Nephron progenitor cell (in vitro differentiated cells): Measurements from ENCODE around the gene NSMCE3.

Experiments used
- DNase-seq: peaks from one replicate; pipeline ENCODE4 v3.0.0; 2021
- H3K27ac Mint-ChIP-seq: 2 replicates; pipeline ENCODE4 v1.8.0; 2021; ENCODE audit warnings: mild to moderate bottlenecking, moderate library complexity, mixed read lengths
- H3K27me3 Mint-ChIP-seq: 2 replicates; pipeline ENCODE4 v1.8.0; 2021; ENCODE audit warnings: mild to moderate bottlenecking, low read depth, mixed read lengths; ENCODE audit not compliant: poor library complexity
- H3K36me3 Mint-ChIP-seq: 2 replicates; pipeline ENCODE4 v1.8.0; 2021; ENCODE audit warnings: low read depth, mixed read lengths
- H3K4me1 Mint-ChIP-seq: 2 replicates; pipeline ENCODE4 v1.8.0; 2021; ENCODE audit warnings: mixed read lengths
- H3K4me3 Mint-ChIP-seq: 2 replicates; pipeline ENCODE4 v1.8.0; 2021; ENCODE audit warnings: mild to moderate bottlenecking, moderate library complexity, mixed read lengths
- H3K9me3 Mint-ChIP-seq: 2 replicates; pipeline ENCODE4 v1.8.0; 2021; ENCODE audit warnings: mild to moderate bottlenecking, moderate library complexity, mixed read lengths
- TF ChIP-seq, protein P1 (sequence below): fragments of 200-600 bp; sonication (generic); IDR thresholded peaks from 2 replicates; pipeline ENCODE4 v1.5.0; 2021; ENCODE audit warnings: antibody characterized with exemption

The NSMCE3 gene

DNA sequence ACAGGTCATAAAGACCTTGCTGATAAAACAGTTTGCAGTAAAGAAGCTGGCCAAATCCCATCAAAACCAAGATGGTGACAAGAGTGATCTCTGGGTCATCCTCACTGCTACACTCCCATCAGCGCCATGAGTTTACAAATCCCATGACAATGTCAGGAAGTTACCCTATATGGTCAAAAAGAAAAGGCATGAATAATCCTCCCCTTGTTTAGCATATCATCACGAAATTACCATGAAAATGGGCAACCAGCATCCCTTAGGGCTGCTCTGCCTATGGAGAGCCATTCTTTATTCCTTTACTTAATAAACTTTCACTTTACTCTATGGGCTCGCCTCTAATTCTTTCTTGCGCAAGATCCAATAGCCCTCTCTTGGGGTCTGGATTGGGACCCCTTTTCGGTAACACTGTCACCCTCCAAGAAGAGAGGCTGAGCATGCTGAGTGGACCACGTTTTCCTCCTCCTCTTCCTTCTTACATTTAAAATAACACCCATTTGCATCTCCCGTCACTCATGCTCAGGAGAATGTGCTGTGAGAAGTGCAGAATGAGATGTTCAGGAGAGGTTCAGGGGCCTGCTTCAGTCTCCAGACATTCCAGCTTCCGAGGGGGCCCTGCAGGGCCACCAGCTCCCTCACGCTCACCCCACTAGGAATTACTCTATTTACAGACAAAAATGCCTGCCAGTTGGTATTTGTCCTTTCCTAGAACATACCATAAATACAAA is 47.3 kb downstream of the NSMCE3 start:
- no peak overlapping the region for H3K27ac Mint-ChIP-seq
- H3K27me3 Mint-ChIP-seq: no peaks in the 10 kb centered on the region

DNA sequence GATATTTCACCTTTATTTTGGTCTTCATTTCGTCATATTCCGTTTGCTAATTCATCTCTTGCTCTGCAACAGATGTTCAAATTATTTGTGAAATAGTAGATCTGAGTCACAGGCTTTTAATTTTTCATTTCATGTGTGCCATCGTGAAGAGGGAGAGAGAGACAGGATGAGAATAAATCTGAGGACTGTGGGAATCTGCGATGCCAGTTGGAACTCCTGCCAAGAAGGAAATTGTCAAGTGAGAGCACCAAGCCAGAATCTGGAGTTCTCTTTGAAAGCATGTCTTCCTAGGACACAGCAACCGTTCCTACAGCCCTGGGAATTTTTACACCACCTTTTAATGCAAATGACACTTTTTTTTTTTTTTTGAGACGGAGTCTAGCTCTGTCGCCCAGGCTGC is 48.8 kb downstream of the NSMCE3 start:
- TF ChIP-seq, protein P1, sequence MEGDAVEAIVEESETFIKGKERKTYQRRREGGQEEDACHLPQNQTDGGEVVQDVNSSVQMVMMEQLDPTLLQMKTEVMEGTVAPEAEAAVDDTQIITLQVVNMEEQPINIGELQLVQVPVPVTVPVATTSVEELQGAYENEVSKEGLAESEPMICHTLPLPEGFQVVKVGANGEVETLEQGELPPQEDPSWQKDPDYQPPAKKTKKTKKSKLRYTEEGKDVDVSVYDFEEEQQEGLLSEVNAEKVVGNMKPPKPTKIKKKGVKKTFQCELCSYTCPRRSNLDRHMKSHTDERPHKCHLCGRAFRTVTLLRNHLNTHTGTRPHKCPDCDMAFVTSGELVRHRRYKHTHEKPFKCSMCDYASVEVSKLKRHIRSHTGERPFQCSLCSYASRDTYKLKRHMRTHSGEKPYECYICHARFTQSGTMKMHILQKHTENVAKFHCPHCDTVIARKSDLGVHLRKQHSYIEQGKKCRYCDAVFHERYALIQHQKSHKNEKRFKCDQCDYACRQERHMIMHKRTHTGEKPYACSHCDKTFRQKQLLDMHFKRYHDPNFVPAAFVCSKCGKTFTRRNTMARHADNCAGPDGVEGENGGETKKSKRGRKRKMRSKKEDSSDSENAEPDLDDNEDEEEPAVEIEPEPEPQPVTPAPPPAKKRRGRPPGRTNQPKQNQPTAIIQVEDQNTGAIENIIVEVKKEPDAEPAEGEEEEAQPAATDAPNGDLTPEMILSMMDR: no peak
- Mint-ChIP-seq H3K27me3 (no peaks in the 10 kb centered on the region), H3K27ac (no peak overlapping the region), H3K4me1 (peaks cover 12% of the 10 kb centered on the region), H3K9me3 (peaks cover 23% of the 10 kb centered on the region), H3K36me3 (no peaks in the 10 kb centered on the region), H3K4me3 (no peak overlapping the region)
- DNase-seq: no peak

More for the DNA sequence above, 47.3 kb downstream of the NSMCE3 start:
- DNase-seq: no peak
- TF ChIP-seq, protein P1: no peak
- H3K36me3 Mint-ChIP-seq: no peaks in the 10 kb centered on the region
- peaks cover 24% of the 10 kb centered on the region for H3K4me1 Mint-ChIP-seq
- no peak overlapping the region for H3K4me3 Mint-ChIP-seq
- peaks cover 18% of the 10 kb centered on the region for H3K9me3 Mint-ChIP-seq

DNA sequence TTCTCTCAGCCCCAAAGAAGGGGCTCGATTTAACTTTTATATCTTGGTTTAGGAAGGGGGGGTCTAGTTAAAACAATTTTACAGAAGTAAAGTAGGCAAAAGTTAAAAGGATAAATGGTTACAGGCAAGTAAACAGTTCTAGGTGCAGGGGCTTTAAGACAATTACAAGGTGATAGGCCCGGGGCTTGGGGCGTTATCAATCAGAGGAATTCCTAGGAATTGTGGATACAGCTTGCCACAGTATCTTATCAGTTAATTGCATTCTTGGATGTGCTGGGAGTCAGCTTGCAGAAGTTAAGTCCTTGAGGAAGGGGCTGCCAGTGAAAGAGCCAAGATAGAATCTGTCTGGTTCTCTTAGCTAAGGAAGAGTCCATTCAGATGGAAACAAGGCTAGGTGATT is 52.7 kb downstream of the NSMCE3 start:
- H3K4me1 Mint-ChIP-seq: no peaks in the 10 kb centered on the region
- no peaks in the 10 kb centered on the region for H3K27me3 Mint-ChIP-seq
- peaks cover 44% of the 10 kb centered on the region for H3K9me3 Mint-ChIP-seq
- TF ChIP-seq, protein P1: no peak
- no peaks in the 10 kb centered on the region for H3K36me3 Mint-ChIP-seq
- DNase-seq: no peak
- no peak overlapping the region for H3K27ac Mint-ChIP-seq
- no peak overlapping the region for H3K4me3 Mint-ChIP-seq
